NCI-H2196 (cell line): ENCODE results near the gene MS4A12.
"Not testable (repeated sequence)": the region's sequence is repeated elsewhere in the genome, so short reads cannot be mapped to it uniquely, and the experiment has no call there.

Experiments
- DNase-seq: peaks from one replicate; lab custom pipeline; 2025; ENCODE audit not compliant: unreplicated experiment; lab: John Stamatoyannopoulos, UW

The MS4A12 gene

GRCh38 chr11:60492488-60493009, at the start of gene MS4A12:
Gene MS4A12, plus strand, starts transcription at chr11:60492778. Its CDS starts 4,541 bp downstream, at chr11:60497319.
- DNase-seq, result no peak

GRCh38 chr11:60447070-60447469, 45.5 kb upstream of the MS4A12 start:
- no peak for DNase-seq

- no peak for DNase-seq
Measured at GRCh38 chr11:60447846-60448245, 44.7 kb upstream of the MS4A12 start.

- DNase-seq, result not testable (repeated sequence)
Measured at GRCh38 chr11:60451185-60451584, 41.4 kb upstream of the MS4A12 start.

GRCh38 chr11:60454212-60454611, 38.4 kb upstream of the MS4A12 start:
- no peak for DNase-seq

- DNase-seq, result no peak
Measured at GRCh38 chr11:60455531-60456042, 37.0 kb upstream of the MS4A12 start, which contains the start of gene MS4A1. Gene MS4A1, plus strand, starts transcription at chr11:60455847. Its CDS starts 6,528 bp downstream, at chr11:60462375.

GRCh38 chr11:60457576-60457975, 35.0 kb upstream of the MS4A12 start:
- DNase-seq, result no peak

GRCh38 chr11:60459345-60459744, 33.2 kb upstream of the MS4A12 start:
- no peak for DNase-seq

GRCh38 chr11:60468829-60469228, 23.7 kb upstream of the MS4A12 start:
- no peak for DNase-seq

- DNase-seq, result no peak
Measured at GRCh38 chr11:60469723-60470122, 22.9 kb upstream of the MS4A12 start.

- no peak for DNase-seq
Measured at GRCh38 chr11:60477035-60477445, 15.5 kb upstream of the MS4A12 start.

GRCh38 chr11:60482361-60482760, 10.2 kb upstream of the MS4A12 start:
- no peak for DNase-seq

- no peak for DNase-seq
Measured at GRCh38 chr11:60485987-60486386, 6.6 kb upstream of the MS4A12 start.

GRCh38 chr11:60493454-60493853, 876 bp downstream of the MS4A12 start:
- no peak for DNase-seq

GRCh38 chr11:60498399-60498798, 5.8 kb downstream of the MS4A12 start:
- no peak for DNase-seq

- DNase-seq, result no peak
Measured at GRCh38 chr11:60498853-60499252, 6.3 kb downstream of the MS4A12 start.

GRCh38 chr11:60500276-60500910, 7.8 kb downstream of the MS4A12 start:
- no peak for DNase-seq

GRCh38 chr11:60502221-60502775, 9.7 kb downstream of the MS4A12 start:
- DNase-seq, result no peak

- no peak for DNase-seq
Measured at GRCh38 chr11:60504219-60504905, 11.8 kb downstream of the MS4A12 start.

GRCh38 chr11:60509609-60510008, 17.0 kb downstream of the MS4A12 start:
- DNase-seq, result not testable (repeated sequence)

- DNase-seq, result not testable (repeated sequence)
Measured at GRCh38 chr11:60510209-60510608, 17.6 kb downstream of the MS4A12 start.

GRCh38 chr11:60511393-60511792, 18.8 kb downstream of the MS4A12 start:
- DNase-seq, result no peak
